ENCODE results near the gene FOXP1. TPM values are rescaled to one million over a fixed set of nuclear protein-coding genes. Genes with fewer than 3 reads are reported as not detected.
A peak's percentile ranks its signal among the peaks of the same experiment; 100 is the strongest.

The FOXP1 gene
- total and polyA plus RNA-seq, 2 of the 13 experiments (the other 11 are each of a cell fraction or from before 2014, with no cell fraction given): 40.4 to 59.0 TPM

DNA sequence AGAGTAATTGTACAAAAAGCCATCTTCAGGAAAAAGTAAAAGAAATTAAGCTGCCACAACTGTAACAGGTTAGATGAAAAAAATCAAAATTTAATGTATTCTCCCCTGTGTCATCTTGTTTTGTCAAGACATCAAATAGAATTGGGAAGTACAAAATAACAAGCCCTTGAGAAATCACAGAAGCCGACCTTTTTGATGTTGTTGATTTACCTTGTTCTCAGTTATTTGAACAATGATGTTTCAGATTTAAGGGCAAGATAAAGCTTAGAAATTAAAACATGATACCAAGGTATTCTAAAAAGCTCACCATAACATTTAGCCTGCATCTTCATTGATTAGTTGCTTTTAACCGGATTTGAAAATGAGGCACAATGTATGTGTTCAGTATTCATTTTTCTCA, 523.0 kb downstream of the FOXP1 start (continued):
- TF ChIP-seq ATF3 (CRISPR knock-in tag; IDR thresholded peaks at IDR 0.05) (no peak), DNMT3B (CRISPR knock-in tag; conservative IDR thresholded peaks at IDR 0.05) (no peak), NR3C1 (CRISPR knock-in tag; IDR thresholded peaks at IDR 0.05) (no peak), SRSF4 (IDR thresholded peaks at IDR 0.05; ENCODE audit: low read depth, low read length, poor library complexity, severe bottlenecking) (no peak), ZNF282 (IDR thresholded peaks at IDR 0.05; ENCODE audit: partially characterized antibody) (no peak), YEATS4 (CRISPR knock-in tag; IDR thresholded peaks at IDR 0.05; ENCODE audit: borderline replicate concordance) (no peak), KDM5B (CRISPR knock-in tag; IDR thresholded peaks at IDR 0.05; ENCODE audit: borderline replicate concordance) (no peak), CBX5 (CRISPR knock-in tag; IDR thresholded peaks at IDR 0.05; ENCODE audit: borderline replicate concordance) (no peak), ZNF761 (CRISPR knock-in tag; conservative IDR thresholded peaks at IDR 0.05) (no peak), ZSCAN12 (CRISPR knock-in tag; IDR thresholded peaks at IDR 0.05) (no peak), TOPORS (CRISPR knock-in tag; IDR thresholded peaks at IDR 0.05) (no peak), NFAT5 (CRISPR knock-in tag; IDR thresholded peaks at IDR 0.05) (no peak), PAF1 (CRISPR knock-in tag; IDR thresholded peaks at IDR 0.05) (no peak), ZNF253 (CRISPR knock-in tag; IDR thresholded peaks at IDR 0.05; ENCODE audit: borderline replicate concordance) (no peak), ZNF777 (CRISPR knock-in tag; IDR thresholded peaks at IDR 0.05) (no peak), ZNF749 (CRISPR knock-in tag; IDR thresholded peaks at IDR 0.05; ENCODE audit: borderline replicate concordance) (no peak), MED8 (CRISPR knock-in tag; IDR thresholded peaks at IDR 0.05; ENCODE audit: insufficient replicate concordance) (no peak), MED1 (CRISPR knock-in tag; IDR thresholded peaks at IDR 0.05) (peak; percentile 78), JARID2 (CRISPR knock-in tag; IDR thresholded peaks at IDR 0.05; ENCODE audit: insufficient replicate concordance) (no peak), KLF12 (CRISPR knock-in tag; IDR thresholded peaks at IDR 0.05; ENCODE audit: borderline replicate concordance) (no peak), ZFAT (CRISPR knock-in tag; conservative IDR thresholded peaks at IDR 0.05) (no peak), PHF20 (CRISPR knock-in tag; IDR thresholded peaks at IDR 0.05) (no peak)
- TF ChIP-seq, protein P1, sequence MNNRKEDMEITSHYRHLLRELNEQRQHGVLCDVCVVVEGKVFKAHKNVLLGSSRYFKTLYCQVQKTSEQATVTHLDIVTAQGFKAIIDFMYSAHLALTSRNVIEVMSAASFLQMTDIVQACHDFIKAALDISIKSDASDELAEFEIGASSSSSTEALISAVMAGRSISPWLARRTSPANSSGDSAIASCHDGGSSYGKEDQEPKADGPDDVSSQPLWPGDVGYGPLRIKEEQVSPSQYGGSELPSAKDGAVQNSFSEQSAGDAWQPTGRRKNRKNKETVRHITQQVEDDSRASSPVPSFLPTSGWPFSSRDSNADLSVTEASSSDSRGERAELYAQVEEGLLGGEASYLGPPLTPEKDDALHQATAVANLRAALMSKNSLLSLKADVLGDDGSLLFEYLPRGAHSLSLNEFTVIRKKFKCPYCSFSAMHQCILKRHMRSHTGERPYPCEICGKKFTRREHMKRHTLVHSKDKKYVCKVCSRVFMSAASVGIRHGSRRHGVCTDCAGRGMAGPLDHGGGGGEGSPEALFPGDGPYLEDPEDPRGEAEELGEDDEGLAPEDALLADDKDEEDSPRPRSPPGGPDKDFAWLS (CRISPR knock-in tag; IDR thresholded peaks at IDR 0.05; ENCODE audit: borderline replicate concordance): no peak
- TF ChIP-seq, protein P2, sequence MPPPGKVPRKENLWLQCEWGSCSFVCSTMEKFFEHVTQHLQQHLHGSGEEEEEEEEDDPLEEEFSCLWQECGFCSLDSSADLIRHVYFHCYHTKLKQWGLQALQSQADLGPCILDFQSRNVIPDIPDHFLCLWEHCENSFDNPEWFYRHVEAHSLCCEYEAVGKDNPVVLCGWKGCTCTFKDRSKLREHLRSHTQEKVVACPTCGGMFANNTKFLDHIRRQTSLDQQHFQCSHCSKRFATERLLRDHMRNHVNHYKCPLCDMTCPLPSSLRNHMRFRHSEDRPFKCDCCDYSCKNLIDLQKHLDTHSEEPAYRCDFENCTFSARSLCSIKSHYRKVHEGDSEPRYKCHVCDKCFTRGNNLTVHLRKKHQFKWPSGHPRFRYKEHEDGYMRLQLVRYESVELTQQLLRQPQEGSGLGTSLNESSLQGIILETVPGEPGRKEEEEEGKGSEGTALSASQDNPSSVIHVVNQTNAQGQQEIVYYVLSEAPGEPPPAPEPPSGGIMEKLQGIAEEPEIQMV (CRISPR knock-in tag; IDR thresholded peaks at IDR 0.05; ENCODE audit: low read depth): no peak
